ENCODE measurements around the gene ATP5ME. TPM values are rescaled to one million over a fixed set of nuclear protein-coding genes. Genes with fewer than 3 reads are reported as not detected.
"Not testable (repeated sequence)": the region's sequence is repeated elsewhere in the genome, so short reads cannot be mapped to it uniquely, and the experiment has no call there.

Gene ATP5ME
- total RNA-seq, 1 experiment from 2014 or later, result 389 TPM

GRCh38 chr4:705278-706082, 31.4 kb upstream of the ATP5ME start, which contains the start of gene PCGF3:
TSS of gene PCGF3 (plus strand) at chr4:705832. CDS start at chr4:733681, 27,849 bp downstream.
- DNase-seq (ENCODE audit: low spot score), result peak; percentile 94

- no peak for DNase-seq (ENCODE audit: low spot score)
Measured at GRCh38 chr4:704971-705277, 30.8 kb upstream of the ATP5ME start.

GRCh38 chr4:704198-704891, 30.3 kb upstream of the ATP5ME start:
- DNase-seq (ENCODE audit: low spot score), result no peak

- no peak for DNase-seq (ENCODE audit: low spot score)
Measured at GRCh38 chr4:703336-704197, 29.5 kb upstream of the ATP5ME start.

GRCh38 chr4:702618-703048, 28.6 kb upstream of the ATP5ME start:
- no peak for DNase-seq (ENCODE audit: low spot score)

- DNase-seq (ENCODE audit: low spot score), result no peak
Measured at GRCh38 chr4:700587-701264, 26.6 kb upstream of the ATP5ME start.

GRCh38 chr4:699816-700580, 25.9 kb upstream of the ATP5ME start:
- DNase-seq (ENCODE audit: low spot score), result no peak

GRCh38 chr4:694341-694940, 20.4 kb upstream of the ATP5ME start:
- DNase-seq (ENCODE audit: low spot score), result not testable (repeated sequence)

GRCh38 chr4:692771-693554, 18.9 kb upstream of the ATP5ME start:
- DNase-seq (ENCODE audit: low spot score), result no peak

- DNase-seq (ENCODE audit: low spot score), result no peak
Measured at GRCh38 chr4:689723-690122, 15.6 kb upstream of the ATP5ME start.

GRCh38 chr4:688854-689681, 15.0 kb upstream of the ATP5ME start, which contains the start of gene SLC49A3:
TSS of gene SLC49A3 (minus strand) at chr4:689151. CDS start at chr4:689127, 24 bp downstream.
- no peak for DNase-seq (ENCODE audit: low spot score)

- DNase-seq (ENCODE audit: low spot score), result no peak
Measured at GRCh38 chr4:687971-688853, 14.1 kb upstream of the ATP5ME start.

GRCh38 chr4:687048-687970, 13.2 kb upstream of the ATP5ME start:
- peak; percentile 66 for DNase-seq (ENCODE audit: low spot score)

- DNase-seq (ENCODE audit: low spot score), result no peak
Measured at GRCh38 chr4:686413-687040, 12.5 kb upstream of the ATP5ME start.

GRCh38 chr4:685679-686412, 11.8 kb upstream of the ATP5ME start:
- no peak for DNase-seq (ENCODE audit: low spot score)

Data from HT-29 (cell line).